GM10266 (cell line): ENCODE measurements around the gene CLDN20.

Source experiments
- DNase-seq: peaks from one replicate; pipeline ENCODE4 v3.0.0; 2012; ENCODE audit errors: extremely low spot score
- CTCF ChIP-seq: IDR thresholded peaks from 2 replicates; pipeline ENCODE4 v1.5.1; 2012; ENCODE audit warnings: mild to moderate bottlenecking, low read depth; ENCODE audit not compliant: control insufficient read depth, insufficient read depth; ENCODE audit errors: missing control alignments

CLDN20 gene

GRCh38 chr6:155292711-155293110 lies 28.9 kb downstream of the CLDN20 start:
- no peak for DNase-seq
- TF ChIP-seq CTCF: no peak

- TF ChIP-seq CTCF: no peak
- DNase-seq: no peak
These were observed 33.9 kb downstream of the CLDN20 start for GRCh38 chr6:155297669-155298068.

- no peak for TF ChIP-seq CTCF
- no peak for DNase-seq
These were observed 38.1 kb downstream of the CLDN20 start for GRCh38 chr6:155301867-155302266.

- DNase-seq: no peak
- no peak for TF ChIP-seq CTCF
These were observed 39.6 kb downstream of the CLDN20 start for GRCh38 chr6:155303361-155303870.

- DNase-seq: no peak
- no peak for TF ChIP-seq CTCF
These were observed 43.1 kb downstream of the CLDN20 start for GRCh38 chr6:155306958-155307357.

- TF ChIP-seq CTCF: no peak
- no peak for DNase-seq
These were observed 45.3 kb downstream of the CLDN20 start for GRCh38 chr6:155309150-155309549.

GRCh38 chr6:155310596-155310995 lies 46.8 kb downstream of the CLDN20 start:
- DNase-seq: no peak
- no peak for TF ChIP-seq CTCF
